K562 (cell line): ENCODE results near the gene B4GALT7. TPM values are rescaled to one million over a fixed set of nuclear protein-coding genes. Genes with fewer than 3 reads are reported as not detected.

ENCODE experiments used
- BCLAF1 ChIP-seq, 2 experiments: fragments of 450-650 bp in 1 of 2; IDR thresholded peaks; 2 replicates each; pipeline ENCODE4 v1.6.1; 2011 to 2017; ENCODE audit warnings: low read depth in 2 of 2, antibody characterized with exemption in 1 of 2, borderline replicate concordance in 1 of 2, low read length in 1 of 2, mild to moderate bottlenecking in 1 of 2, mixed read lengths in 1 of 2; ENCODE audit not compliant: control insufficient read depth in 1 of 2
- C11orf30 ChIP-seq: fragments of 450-650 bp; IDR thresholded peaks from 2 replicates; pipeline ENCODE4 v1.6.1; 2016; ENCODE audit warnings: low read depth, mild to moderate bottlenecking
- CREB3 ChIP-seq: fragments of 450-650 bp; conservative IDR thresholded peaks from 2 replicates; pipeline ENCODE4 v1.6.1; 2016; ENCODE audit warnings: missing genetic modification characterization, low read depth, mild to moderate bottlenecking, missing compliant biosample characterization, moderate library complexity
- CTCFL ChIP-seq: IDR thresholded peaks from 2 replicates; pipeline ENCODE4 v1.6.1; 2011; ENCODE audit warnings: borderline replicate concordance, low read depth, mild to moderate bottlenecking, moderate library complexity, low read length; ENCODE audit not compliant: insufficient read depth, poor library complexity, severe bottlenecking
- EHMT2 ChIP-seq: fragments of 450-650 bp; IDR thresholded peaks from 2 replicates; pipeline ENCODE4 v1.6.1; 2018; ENCODE audit warnings: antibody characterized with exemption
- FOXO4 ChIP-seq: fragments of 450-650 bp; formaldehyde crosslinking; IDR thresholded peaks from 2 replicates; pipeline ENCODE4 v1.4.0; 2020; ENCODE audit warnings: mild to moderate bottlenecking, moderate library complexity
- FUS ChIP-seq: fragments of 200-400 bp; formaldehyde crosslinking; optimal IDR thresholded peaks from 2 replicates; pipeline ENCODE3; 2017; ENCODE audit warnings: low read depth, low read length
- GABPA ChIP-seq: fragments of 200-800 bp; sonication (Bioruptor generic); conservative IDR thresholded peaks from 2 replicates; pipeline ENCODE4 v1.6.1; 2016; ENCODE audit warnings: low read depth, missing genetic modification characterization, missing compliant biosample characterization
- GTF2E2 ChIP-seq: fragments of 200-800 bp; sonication (Bioruptor generic); IDR thresholded peaks from 2 replicates; pipeline ENCODE4 v1.6.1; 2016; ENCODE audit warnings: missing genetic modification characterization, missing compliant biosample characterization
- MTF1 ChIP-seq: fragments of 250-450 bp; sonication (Bioruptor Pico); IDR thresholded peaks from 2 replicates; pipeline ENCODE4 v1.9.0; 2021; ENCODE audit warnings: moderate library complexity, mild to moderate bottlenecking, inconsistent platforms, borderline replicate concordance
- NCOA1 ChIP-seq: fragments of 450-650 bp; IDR thresholded peaks from 2 replicates; pipeline ENCODE4 v1.6.1; 2016; ENCODE audit warnings: low read depth
- POLR2G ChIP-seq: fragments of 200-400 bp; formaldehyde crosslinking; IDR thresholded peaks from 2 replicates; pipeline ENCODE4 v1.6.1; 2017; ENCODE audit warnings: low read depth, mild to moderate bottlenecking, antibody characterized with exemption, low read length, moderate library complexity
- RBBP5 ChIP-seq: fragments of 200-600 bp; sonication (generic); IDR thresholded peaks from 2 replicates; pipeline ENCODE4 v1.6.1; 2012; ENCODE audit warnings: borderline replicate concordance, mild to moderate bottlenecking, low read length, control low read depth, inconsistent platforms; ENCODE audit not compliant: insufficient read depth, poor library complexity, severe bottlenecking
- SAFB ChIP-seq: fragments of 200-400 bp; formaldehyde crosslinking; IDR thresholded peaks from 2 replicates; pipeline ENCODE4 v1.6.1; 2017; ENCODE audit warnings: low read depth, low read length, borderline replicate concordance
- SIN3B ChIP-seq: fragments of 450-650 bp; IDR thresholded peaks from 2 replicates; pipeline ENCODE4 v1.6.1; 2017; ENCODE audit warnings: low read depth, mild to moderate bottlenecking, moderate library complexity
- SP2 ChIP-seq: IDR thresholded peaks from 2 replicates; pipeline ENCODE4 v1.6.1; 2011; ENCODE audit warnings: mild to moderate bottlenecking, low read depth, low read length, moderate library complexity; ENCODE audit not compliant: poor library complexity, severe bottlenecking; ENCODE audit errors: extremely low read depth
- ZBTB17 ChIP-seq: fragments of 450-650 bp; formaldehyde crosslinking; IDR thresholded peaks from 2 replicates; pipeline ENCODE4 v1.4.0; 2020; ENCODE audit warnings: mild to moderate bottlenecking
- ZNF431 ChIP-seq: sonication (generic); formaldehyde crosslinking; IDR thresholded peaks from 2 replicates; pipeline ENCODE4 v1.8.0; 2022; ENCODE audit warnings: mild to moderate bottlenecking, missing genetic modification reagents
- polyA plus RNA-seq, 8 experiments: library from polyadenylated mRNA; depleted of rRNA in 4 of 8; stranded (reverse) in 5 of 8; unstranded in 3 of 8; fragments of >200 nt; fragmentation: Nextera tagmentation in 2 of 8; fragmentation: Illumina TruSeq in 1 of 8; extraction: Ambion mirVana in 2 of 8; extraction: Trizol in 1 of 8; gene quantifications; 2 replicates each; pipeline versions ENCODE4 v1.2.1 to v1.2.3, GENCODE V29; 2011 to 2014; ENCODE audit warnings: inconsistent platforms in 1 of 8, missing spikeins in 1 of 8
- total RNA-seq, 7 experiments: library from RNA; depleted of rRNA in 6 of 7; stranded (reverse); fragments of >200 nt in 6 of 7; fragmentation: Illumina TruSeq in 2 of 7; extraction: Trizol in 2 of 7; gene quantifications; 2 replicates each; pipeline versions ENCODE4 v1.2.1 to v1.2.3, GENCODE V29; 2011 to 2021; ENCODE audit warnings: low replicate concordance in 1 of 7

B4GALT7 gene
- total and polyA plus RNA-seq, 9 of the 15 experiments (the other 6 are each of a cell fraction or from before 2014, with no cell fraction given): 0.34 to 17.7 (median 9.1) TPM

- TF ChIP-seq POLR2G (peak; percentile 92), BCLAF1 (IDR thresholded peaks at IDR 0.05; ENCODE audit: borderline replicate concordance in 1 of 2, control insufficient read depth in 1 of 2, low read depth in 2 of 2, low read length in 1 of 2) (peak in 1 of 2 experiments; percentile 82; a peak in 2 of 4 replicates), SP2 (peak; percentile 29), NCOA1 (peak; percentile 74), FOXO4 (0 out of 2 replicates have a peak, but pooled peaks have one; percentile 13), CREB3 (tag) (no peak), C11orf30 (peak; percentile 89), CTCFL (peak; percentile 44), SIN3B (peak; percentile 95), EHMT2 (no peak), ZBTB17 (CRISPR knock-in tag) (peak; percentile 66; the same call in 1 of the 2 replicates), RBBP5 (peak; percentile 93), ZNF431 (CRISPR knock-in tag) (peak; percentile 44; the same call in 1 of the 2 replicates), SAFB (no peak), GABPA (tag) (peak; percentile 93), MTF1 (CRISPR knock-in tag) (no peak), GTF2E2 (0 out of 2 replicates have a peak, but pooled peaks have one; percentile 51), FUS (peak; percentile 21)
Measured at GRCh38 chr5:177599731-177600507, at the start of gene B4GALT7 (continued).
